ENCODE measurements around the gene JAZF1.

- TF ChIP-seq CTCF (IDR thresholded peaks at IDR 0.05 in 4 of 5, conservative IDR thresholded peaks at IDR 0.05 in 1 of 5) (no peak), POLR2A (IDR thresholded peaks at IDR 0.05) (no peak)
These were observed 187.7 kb downstream of the JAZF1 start for GRCh38 chr7:27992755-27993493.
